ENCODE data around the gene COMP.

DNA sequence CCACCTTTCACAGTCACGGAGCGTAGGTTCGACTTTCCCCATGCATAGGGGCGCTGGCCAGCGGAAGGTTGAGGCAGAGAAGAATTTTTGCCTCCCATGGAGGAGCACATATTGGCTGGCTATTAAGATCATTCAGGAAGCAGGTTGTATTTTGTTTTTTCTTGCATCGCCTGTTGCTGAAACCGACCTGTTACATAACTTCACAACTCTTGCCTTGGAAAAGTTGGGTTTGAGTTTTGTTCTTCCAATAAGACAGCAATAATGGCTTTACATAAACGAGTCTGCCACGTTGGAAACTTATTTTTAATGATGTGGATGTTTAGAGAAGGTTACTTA lies 42.0 kb upstream of the COMP start:
- TF ChIP-seq CTCF (IDR thresholded peaks at IDR 0.05) (no peak), POLR2A (IDR thresholded peaks at IDR 0.05) (no peak), POLR2AphosphoS5 (IDR thresholded peaks at IDR 0.05) (no peak)
